ENCODE data around the gene NPPB.

DNA sequence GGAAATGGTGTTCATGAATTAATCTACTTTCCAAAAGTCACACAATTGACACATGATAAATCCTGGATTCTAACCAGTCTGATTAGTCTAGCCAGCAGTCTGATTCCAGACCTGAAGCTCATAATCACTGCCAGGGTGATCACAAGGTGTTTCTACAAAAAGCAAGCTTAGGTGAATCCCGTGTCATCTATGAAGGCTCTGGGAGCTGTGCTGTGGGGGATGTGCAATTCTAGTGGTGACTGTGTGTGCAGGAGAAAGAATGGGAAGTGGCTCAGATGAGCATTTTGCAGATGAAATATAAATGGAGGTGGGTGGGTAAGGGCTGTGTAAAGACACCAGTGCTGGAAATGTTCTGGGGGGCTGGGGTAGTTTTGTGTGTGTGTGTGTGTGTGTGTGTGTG is 1.8 kb upstream of the NPPB start:
- no peak for TF ChIP-seq CTCF (IDR thresholded peaks at IDR 0.05)
- TF ChIP-seq POLR2A (IDR thresholded peaks at IDR 0.05) = no peak

Measured in uterus (tissue), 2 donors.